GM19452 (cell line): ENCODE data around the gene VASH2.
"Not testable (repeated sequence)": the region's sequence is repeated elsewhere in the genome, so short reads cannot be mapped to it uniquely, and the experiment has no call there.

Experiments
- ATAC-seq: cut with Tn5 transposase; IDR thresholded peaks from one replicate; pipeline ENCODE4 v1.9.1; 2021; ENCODE audit not compliant: unreplicated experiment

VASH2 gene

GRCh38 chr1:212954514-212954913, 4.2 kb downstream of the VASH2 start:
- no peak for ATAC-seq

GRCh38 chr1:212955098-212955497, 4.8 kb downstream of the VASH2 start:
- no peak for ATAC-seq

GRCh38 chr1:212955961-212956620, 5.8 kb downstream of the VASH2 start:
- no peak for ATAC-seq

GRCh38 chr1:212957546-212957945, 7.2 kb downstream of the VASH2 start:
- no peak for ATAC-seq

GRCh38 chr1:212958175-212958574, 7.8 kb downstream of the VASH2 start:
- ATAC-seq = no peak

- peak; percentile 84 for ATAC-seq
Observed at GRCh38 chr1:212959266-212960220, 9.2 kb downstream of the VASH2 start.

GRCh38 chr1:212960932-212961331, 10.6 kb downstream of the VASH2 start:
- ATAC-seq = no peak

GRCh38 chr1:212962509-212962908, 12.2 kb downstream of the VASH2 start:
- ATAC-seq = no peak

GRCh38 chr1:212964102-212964501, 13.8 kb downstream of the VASH2 start:
- ATAC-seq = no peak

GRCh38 chr1:212964993-212965392, 14.7 kb downstream of the VASH2 start:
- not testable (repeated sequence) for ATAC-seq

- no peak for ATAC-seq
Observed at GRCh38 chr1:212966616-212967015, 16.3 kb downstream of the VASH2 start.

GRCh38 chr1:212967801-212968200, 17.5 kb downstream of the VASH2 start:
- no peak for ATAC-seq

GRCh38 chr1:212968368-212968863, 18.1 kb downstream of the VASH2 start:
- no peak for ATAC-seq

- ATAC-seq = no peak
Observed at GRCh38 chr1:212970085-212970484, 19.7 kb downstream of the VASH2 start.

GRCh38 chr1:212971312-212971711, 21.0 kb downstream of the VASH2 start:
- ATAC-seq = no peak

GRCh38 chr1:212973426-212973825, 23.1 kb downstream of the VASH2 start:
- no peak for ATAC-seq

- no peak for ATAC-seq
Observed at GRCh38 chr1:212973899-212974298, 23.6 kb downstream of the VASH2 start.

GRCh38 chr1:212974711-212975110, 24.4 kb downstream of the VASH2 start:
- no peak for ATAC-seq

GRCh38 chr1:212975111-212975918, 25.0 kb downstream of the VASH2 start:
- ATAC-seq = no peak

GRCh38 chr1:212976586-212976985, 26.2 kb downstream of the VASH2 start:
- no peak for ATAC-seq
